Activated B cell treated with CpG ODN at 0.5 μM for 24 hours (primary cell): Measurements from ENCODE around the gene FBXL7. TPM values are rescaled to one million over a fixed set of nuclear protein-coding genes. Genes with fewer than 3 reads are reported as not detected.

Source experiments
- ATAC-seq: fragments of 200-7000 bp; cut with Tn5 transposase; one replicate; pipeline ENCODE4 v1.10.0; 2021; ENCODE audit warnings: low read depth, mild to moderate bottlenecking, moderate library complexity
- CTCF ChIA-PET: fragments of 350-600 bp; sonication (Branson Sonifier 250); formaldehyde crosslinking; loops from one replicate; lab custom pipeline; 2021; ENCODE audit warnings: antibody characterized with exemption; lab: Charles Lee
- POLR2A ChIA-PET: fragments of 350-600 bp; sonication (Branson Sonifier 250); formaldehyde crosslinking; loops from one replicate; lab custom pipeline; 2021; ENCODE audit warnings: antibody characterized with exemption; lab: Charles Lee
- DNase-seq: peaks from one replicate; pipeline ENCODE4 v3.0.0; 2022
- H3K27ac Mint-ChIP-seq: one replicate; pipeline ENCODE4 v1.8.0; 2020; ENCODE audit warnings: mixed read lengths
- H3K27me3 Mint-ChIP-seq: one replicate; pipeline ENCODE4 v1.8.0; 2021; ENCODE audit warnings: mixed read lengths
- H3K36me3 Mint-ChIP-seq: one replicate; pipeline ENCODE4 v1.8.0; 2021; ENCODE audit warnings: low read depth, mixed read lengths
- H3K4me1 Mint-ChIP-seq: one replicate; pipeline ENCODE4 v1.8.0; 2021; ENCODE audit warnings: mixed read lengths
- H3K4me3 Mint-ChIP-seq: one replicate; pipeline ENCODE4 v1.8.0; 2020; ENCODE audit warnings: mild to moderate bottlenecking, mixed read lengths
- H3K9me3 Mint-ChIP-seq: one replicate; pipeline ENCODE4 v1.8.0; 2020; ENCODE audit warnings: mixed read lengths
- intact Hi-C: fragments of 100-400 bp; cut with micrococcal nuclease; formaldehyde crosslinking; loops from one replicate; pipeline ENCODE4 v1.15.1; 2024
- total RNA-seq: library from RNA; stranded (reverse); gene quantifications from 2 replicates; pipeline ENCODE4 v1.2.3, GENCODE V29; 2022
- TF ChIP-seq, protein P1 (sequence below): fragments of 200-600 bp; IDR thresholded peaks from one replicate; pipeline ENCODE4 v1.8.0; 2022; ENCODE audit warnings: antibody characterized with exemption, mild to moderate bottlenecking

FBXL7 gene
- total RNA-seq, 1 donor from 2014 or later = not detected

- H3K36me3 Mint-ChIP-seq = no peaks in the 10 kb centered on the region
- TF ChIP-seq, protein P1, sequence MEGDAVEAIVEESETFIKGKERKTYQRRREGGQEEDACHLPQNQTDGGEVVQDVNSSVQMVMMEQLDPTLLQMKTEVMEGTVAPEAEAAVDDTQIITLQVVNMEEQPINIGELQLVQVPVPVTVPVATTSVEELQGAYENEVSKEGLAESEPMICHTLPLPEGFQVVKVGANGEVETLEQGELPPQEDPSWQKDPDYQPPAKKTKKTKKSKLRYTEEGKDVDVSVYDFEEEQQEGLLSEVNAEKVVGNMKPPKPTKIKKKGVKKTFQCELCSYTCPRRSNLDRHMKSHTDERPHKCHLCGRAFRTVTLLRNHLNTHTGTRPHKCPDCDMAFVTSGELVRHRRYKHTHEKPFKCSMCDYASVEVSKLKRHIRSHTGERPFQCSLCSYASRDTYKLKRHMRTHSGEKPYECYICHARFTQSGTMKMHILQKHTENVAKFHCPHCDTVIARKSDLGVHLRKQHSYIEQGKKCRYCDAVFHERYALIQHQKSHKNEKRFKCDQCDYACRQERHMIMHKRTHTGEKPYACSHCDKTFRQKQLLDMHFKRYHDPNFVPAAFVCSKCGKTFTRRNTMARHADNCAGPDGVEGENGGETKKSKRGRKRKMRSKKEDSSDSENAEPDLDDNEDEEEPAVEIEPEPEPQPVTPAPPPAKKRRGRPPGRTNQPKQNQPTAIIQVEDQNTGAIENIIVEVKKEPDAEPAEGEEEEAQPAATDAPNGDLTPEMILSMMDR = no peak
- H3K4me1 Mint-ChIP-seq = no peaks in the 10 kb centered on the region
- POLR2A ChIA-PET = no interaction called here
- H3K27me3 Mint-ChIP-seq = no peaks in the 10 kb centered on the region
- peaks cover 26% of the 10 kb centered on the region for H3K9me3 Mint-ChIP-seq
- H3K4me3 Mint-ChIP-seq = no peak overlapping the region
- intact Hi-C loops = no loop called here
- CTCF ChIA-PET = no interaction called here
- H3K27ac Mint-ChIP-seq = no peak overlapping the region
- DNase-seq (no peak), ATAC-seq (no peak)
These were observed 33.3 kb downstream of the FBXL7 start for GRCh38 chr5:15533129-15533893.

GRCh38 chr5:15535938-15536337 lies 36.0 kb downstream of the FBXL7 start:
- H3K9me3 Mint-ChIP-seq = peaks cover 21% of the 10 kb centered on the region
- ChIA-PET POLR2A (no interaction called here), CTCF (no interaction called here)
- ATAC-seq = no peak
- DNase-seq = no peak
- no peak overlapping the region for H3K27ac Mint-ChIP-seq
- intact Hi-C loops = no loop called here
- TF ChIP-seq, protein P1 = no peak
- no peaks in the 10 kb centered on the region for H3K27me3 Mint-ChIP-seq
- H3K4me3 Mint-ChIP-seq = no peak overlapping the region
- no peaks in the 10 kb centered on the region for H3K4me1 Mint-ChIP-seq
- no peaks in the 10 kb centered on the region for H3K36me3 Mint-ChIP-seq

DNA sequence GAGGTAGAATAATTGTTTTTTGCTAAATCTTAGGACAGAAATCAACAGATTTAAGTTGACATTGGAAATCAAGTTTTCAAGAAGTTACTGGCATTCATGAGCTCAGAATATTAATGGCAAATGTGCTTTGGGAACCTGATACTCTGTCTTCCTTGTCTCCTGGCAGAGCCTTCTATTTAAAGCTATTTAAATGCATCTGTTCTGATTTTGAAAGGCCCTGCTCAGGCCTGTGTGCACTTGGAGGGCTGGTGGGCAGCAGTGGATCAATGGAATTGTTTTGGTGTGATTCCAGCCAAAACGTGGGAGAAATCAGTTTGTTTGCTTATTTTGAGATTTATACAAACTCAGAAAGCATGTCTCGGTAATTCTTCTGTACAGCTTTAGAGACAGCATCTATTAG lies 38.5 kb downstream of the FBXL7 start:
- CTCF ChIA-PET = no interaction called here
- Mint-ChIP-seq H3K27ac (no peak overlapping the region), H3K36me3 (no peaks in the 10 kb centered on the region), H3K4me3 (no peak overlapping the region), H3K27me3 (no peaks in the 10 kb centered on the region), H3K9me3 (peaks cover 10% of the 10 kb centered on the region), H3K4me1 (no peaks in the 10 kb centered on the region)
- TF ChIP-seq, protein P1 = no peak
- POLR2A ChIA-PET = no interaction called here
- no peak for ATAC-seq
- no peak for DNase-seq
- intact Hi-C loops = no loop called here

DNA sequence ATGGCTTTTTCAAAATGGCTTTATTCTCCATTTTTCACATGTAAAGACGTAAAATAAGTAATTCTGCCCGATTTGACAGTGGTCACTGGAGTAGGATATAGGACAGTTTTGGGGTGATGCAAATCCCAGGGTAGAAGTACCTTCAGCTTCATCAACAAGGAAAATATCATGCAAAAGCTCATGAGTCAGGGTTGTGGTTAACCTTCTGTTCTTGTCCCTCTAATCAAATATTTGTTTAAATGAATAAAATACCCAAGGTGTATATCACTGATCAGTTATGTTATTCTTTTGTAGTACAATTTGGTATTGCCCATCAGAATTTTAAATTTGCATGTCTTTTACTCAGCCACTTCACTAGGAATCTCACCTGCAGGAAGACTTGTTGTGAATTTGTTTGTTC lies 40.0 kb downstream of the FBXL7 start:
- ChIA-PET POLR2A (no interaction called here), CTCF (no interaction called here)
- H3K27ac Mint-ChIP-seq = no peak overlapping the region
- no peak overlapping the region for H3K4me3 Mint-ChIP-seq
- H3K4me1 Mint-ChIP-seq = no peaks in the 10 kb centered on the region
- peaks cover 10% of the 10 kb centered on the region for H3K9me3 Mint-ChIP-seq
- DNase-seq (no peak), ATAC-seq (no peak)
- intact Hi-C loops = no loop called here
- no peaks in the 10 kb centered on the region for H3K36me3 Mint-ChIP-seq
- TF ChIP-seq, protein P1 = no peak
- no peaks in the 10 kb centered on the region for H3K27me3 Mint-ChIP-seq

DNA sequence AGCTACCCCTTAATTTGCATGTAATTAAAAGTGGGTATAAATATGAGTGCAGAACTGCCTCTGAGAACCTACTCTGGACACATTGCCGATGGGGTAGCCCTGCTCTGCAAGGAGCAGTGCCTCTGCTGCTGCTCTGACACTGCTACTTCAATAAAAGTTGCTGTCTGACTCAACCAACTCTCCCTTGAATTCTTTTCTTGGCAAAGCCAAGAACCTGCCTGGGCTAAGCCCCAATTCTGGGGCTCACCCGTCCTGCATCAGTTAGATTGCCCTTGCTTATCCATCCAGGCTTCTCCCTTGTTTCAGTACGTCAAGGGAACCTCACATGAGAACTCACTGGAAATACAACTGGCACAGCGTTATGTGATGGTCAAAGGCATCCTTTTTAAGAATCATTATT lies 44.1 kb downstream of the FBXL7 start:
- POLR2A ChIA-PET = no interaction called here
- TF ChIP-seq, protein P1 = no peak

More for the DNA sequence above, 44.1 kb downstream of the FBXL7 start:
- Mint-ChIP-seq H3K9me3 (peaks cover 9% of the 10 kb centered on the region), H3K27me3 (no peaks in the 10 kb centered on the region), H3K36me3 (no peaks in the 10 kb centered on the region), H3K4me1 (no peaks in the 10 kb centered on the region), H3K4me3 (no peak overlapping the region), H3K27ac (no peak overlapping the region)
- no peak for DNase-seq
- CTCF ChIA-PET = no interaction called here
- ATAC-seq = no peak
- intact Hi-C loops = no loop called here
